ENCODE data around the gene SAMD4A.

SAMD4A gene

GRCh38 chr14:54683882-54684794, 117.2 kb downstream of the SAMD4A start:
- TF ChIP-seq CTCF (IDR thresholded peaks at IDR 0.05; ENCODE audit: extremely low read depth, missing control alignments): no peak
- no peak for DNase-seq (ENCODE audit: low spot score)

GRCh38 chr14:54685286-54685845, 118.4 kb downstream of the SAMD4A start:
- DNase-seq (ENCODE audit: low spot score): no peak
- no peak for TF ChIP-seq CTCF (IDR thresholded peaks at IDR 0.05; ENCODE audit: extremely low read depth, missing control alignments)

GRCh38 chr14:54686219-54686870, 119.4 kb downstream of the SAMD4A start:
- no peak for TF ChIP-seq CTCF (IDR thresholded peaks at IDR 0.05; ENCODE audit: extremely low read depth, missing control alignments)
- no peak for DNase-seq (ENCODE audit: low spot score)

DNA sequence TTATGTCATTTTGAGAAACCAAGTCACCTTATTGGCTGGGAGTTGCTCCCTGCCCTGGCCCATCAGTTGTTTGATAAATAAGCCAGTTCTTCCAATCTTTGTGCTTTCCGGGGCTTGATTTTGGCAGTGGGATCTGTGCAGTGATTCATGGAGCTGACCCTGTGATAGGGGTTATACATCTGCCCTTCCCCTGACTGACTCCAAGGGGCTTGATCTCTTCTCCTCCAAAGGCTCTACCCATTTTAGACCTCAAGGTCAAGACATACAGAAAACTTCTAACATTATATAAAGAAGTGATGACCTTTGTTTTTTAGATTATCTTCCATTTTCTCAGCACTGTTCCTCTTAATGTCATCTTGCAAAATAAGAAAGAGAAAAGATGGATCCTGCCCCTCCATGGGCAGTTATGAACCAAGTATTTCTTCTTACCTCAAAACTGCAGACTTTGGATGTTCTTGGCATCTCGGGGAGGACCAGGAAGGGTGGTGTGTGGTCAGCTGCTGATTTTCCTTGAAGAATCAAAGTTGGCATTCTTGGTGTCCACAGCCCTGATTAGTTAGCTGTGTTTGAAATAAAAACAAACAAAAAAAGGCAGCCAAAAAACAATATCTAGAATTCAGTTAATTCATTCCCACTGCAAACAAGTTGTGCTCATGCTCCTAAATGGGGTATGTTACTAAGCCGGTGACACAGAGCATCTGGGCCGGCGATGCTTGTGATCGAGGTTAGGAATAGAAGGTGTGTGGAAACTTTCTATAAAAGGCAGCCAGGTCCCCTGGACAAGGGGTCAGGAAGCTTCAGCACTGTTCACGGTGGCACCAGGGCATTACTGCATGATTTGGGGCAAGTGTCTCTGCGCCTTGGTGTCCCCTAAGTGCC, 120.2 kb downstream of the SAMD4A start:
- DNase-seq (ENCODE audit: low spot score): no peak

GRCh38 chr14:54687750-54688119, 120.8 kb downstream of the SAMD4A start:
- TF ChIP-seq CTCF (IDR thresholded peaks at IDR 0.05; ENCODE audit: extremely low read depth, missing control alignments): no peak
- DNase-seq (ENCODE audit: low spot score): no peak

More for the DNA sequence above, 120.2 kb downstream of the SAMD4A start:
- TF ChIP-seq CTCF (IDR thresholded peaks at IDR 0.05; ENCODE audit: extremely low read depth, missing control alignments): no peak

GRCh38 chr14:54688229-54688628, 121.3 kb downstream of the SAMD4A start:
- DNase-seq (ENCODE audit: low spot score): no peak
- no peak for TF ChIP-seq CTCF (IDR thresholded peaks at IDR 0.05; ENCODE audit: extremely low read depth, missing control alignments)
